ENCODE measurements around the gene TNS3.

GRCh38 chr7:47383072-47383471 is 198.8 kb downstream of the TNS3 start:
- TF ChIP-seq CTCF (IDR thresholded peaks at IDR 0.05) = no peak
- no peak for TF ChIP-seq EZH2 (IDR thresholded peaks at IDR 0.05; ENCODE audit: borderline replicate concordance, insufficient read depth, low read depth, low read length, poor library complexity, severe bottlenecking)

All from B cell (primary cell).